Measurements from ENCODE around the gene NPTN. TPM values are rescaled to one million over a fixed set of nuclear protein-coding genes. Genes with fewer than 3 reads are reported as not detected.
"Not testable (repeated sequence)": the region's sequence is repeated elsewhere in the genome, so short reads cannot be mapped to it uniquely, and the experiment has no call there.

The NPTN gene
- total RNA-seq, 4 donors from 2014 or later: 81.6 to 125 (median 92.4) TPM

GRCh38 chr15:73584699-73585420 lies 48.3 kb downstream of the NPTN start:
- 49 to 57% methylated on average over 5 of the region's 5 CpGs for WGBS, 2 donors
- Histone ChIP-seq H3K27me3 (no peaks in the 10 kb centered on the region), H3K27ac (no peak overlapping the region), H3K4me3 (no peak overlapping the region), H3K9me3 (no peaks in the 10 kb centered on the region), H3K36me3 (peaks cover 12 to 97% (median 23%) of the 10 kb centered on the region in 3 donors), H3K4me1 (no peaks in the 10 kb centered on the region)
- TF ChIP-seq POLR2A (IDR thresholded peaks at IDR 0.05): no peak
- TF ChIP-seq CTCF (IDR thresholded peaks at IDR 0.05): no peak
- intact Hi-C loops (cut with DNase I): no loop called here
- DNase-seq: no peak

- H3K4me3 ChIP-seq: no peak overlapping the region
- H3K27me3 ChIP-seq: no peaks in the 10 kb centered on the region
- H3K9me3 ChIP-seq: no peaks in the 10 kb centered on the region
- intact Hi-C loops (cut with DNase I): no loop called here
- H3K27ac ChIP-seq: no peak overlapping the region
- peaks cover 0 to 3% (median 0%) of the 10 kb centered on the region in 3 donors for H3K4me1 ChIP-seq
- TF ChIP-seq POLR2A (IDR thresholded peaks at IDR 0.05) (no peak), CTCF (IDR thresholded peaks at IDR 0.05) (no peak)
- peaks cover 12 to 90% (median 26%) of the 10 kb centered on the region in 3 donors for H3K36me3 ChIP-seq
- 86 to 97% methylated on average over 3 of the region's 3 CpGs for WGBS, 2 donors
- no peak for DNase-seq
Measured at GRCh38 chr15:73583544-73583943, 49.6 kb downstream of the NPTN start.

GRCh38 chr15:73582851-73583379 lies 50.3 kb downstream of the NPTN start:
- no peak for TF ChIP-seq POLR2A (IDR thresholded peaks at IDR 0.05)
- TF ChIP-seq CTCF (IDR thresholded peaks at IDR 0.05): no peak
- Histone ChIP-seq H3K9me3 (no peaks in the 10 kb centered on the region), H3K27me3 (no peaks in the 10 kb centered on the region), H3K4me1 (peaks cover 0 to 9% (median 0%) of the 10 kb centered on the region in 3 donors), H3K36me3 (peaks cover 12 to 84% (median 26%) of the 10 kb centered on the region in 3 donors), H3K4me3 (no peak overlapping the region), H3K27ac (no peak overlapping the region)
- DNase-seq: no peak
- intact Hi-C loops (cut with DNase I): no loop called here
- 88 to 90% methylated on average over 6 of the region's 6 CpGs for whole genome bisulfite sequencing, 2 donors

- Histone ChIP-seq H3K4me1 (peaks cover 0 to 56% (median 22%) of the 10 kb centered on the region in 3 donors), H3K4me3 (no peak overlapping the region), H3K9me3 (no peaks in the 10 kb centered on the region), H3K27me3 (no peaks in the 10 kb centered on the region), H3K36me3 (peaks cover 4 to 52% (median 7%) of the 10 kb centered on the region in 3 donors), H3K27ac (peak overlapping the region in 3 of 4 donors; percentile 57 to 91 (median 85))
- no peak for TF ChIP-seq CTCF (IDR thresholded peaks at IDR 0.05)
- intact Hi-C loops (cut with DNase I): no loop called here
- no peak for DNase-seq
- WGBS, 2 donors: 44 to 54% methylated on average over 2 of the region's 2 CpGs
Measured at GRCh38 chr15:73578026-73578425, 55.2 kb downstream of the NPTN start.

GRCh38 chr15:73577593-73577992 lies 55.6 kb downstream of the NPTN start:
- H3K4me3 ChIP-seq; H3K9me3 ChIP-seq; DNase-seq; intact Hi-C loops (cut with DNase I); H3K27me3 ChIP-seq: not testable (repeated sequence)
- Histone ChIP-seq H3K4me1 (peaks cover 0 to 60% (median 22%) of the 10 kb centered on the region in 3 donors), H3K36me3 (peaks cover 7 to 52% (median 9%) of the 10 kb centered on the region in 3 donors), H3K27ac (peak overlapping the region in 3 of 4 donors; percentile 57 to 91 (median 85))
